Right lobe of liver (tissue), 6 donors: Measurements from ENCODE around the gene GRIN2A. TPM values are rescaled to one million over a fixed set of nuclear protein-coding genes. Genes with fewer than 3 reads are reported as not detected.

Source experiments
- ATAC-seq, 4 donors: fragments of 200-7000 bp; cut with Tn5 transposase; one replicate each; pipeline ENCODE4 v1.9.1; 2020; ENCODE audit warnings: mild to moderate bottlenecking in 4 of 4, moderate library complexity in 4 of 4
- DNase-seq, 3 donors: peaks; one replicate each; pipeline ENCODE4 v3.0.0-alpha.2; 2020
- H3K27ac ChIP-seq, 3 donors: fragments of 200-600 bp; one replicate each; pipeline ENCODE4 v1.8.0; 2022
- H3K27me3 ChIP-seq, 2 donors: fragments of 200-600 bp; one replicate each; pipeline ENCODE4 v1.8.0; 2022
- H3K36me3 ChIP-seq, 4 donors: fragments of 200-600 bp; sonication (generic) in 1 of 4; one replicate each; pipeline versions ENCODE4 v1.5.1 to v1.8.0; 2017 to 2022; ENCODE audit warnings: control low read depth in 1 of 4
- H3K4me1 ChIP-seq, 4 donors: fragments of 200-600 bp; sonication (generic) in 1 of 4; one replicate each; pipeline versions ENCODE4 v1.5.1 to v1.8.0; 2017 to 2022; ENCODE audit warnings: control low read depth in 1 of 4
- H3K4me3 ChIP-seq, 3 donors: fragments of 200-600 bp; one replicate each; pipeline ENCODE4 v1.8.0; 2022
- H3K9me3 ChIP-seq, 4 donors: fragments of 200-600 bp; sonication (generic) in 1 of 4; one replicate each; pipeline versions ENCODE4 v1.5.1 to v1.8.0; 2017 to 2022; ENCODE audit warnings: control low read depth in 1 of 4
- CTCF ChIP-seq, 4 donors: fragments of 200-600 bp in 3 of 4; fragments of 450-650 bp in 1 of 4; IDR thresholded peaks; one replicate each; pipeline versions ENCODE4 v1.5.1 to v1.8.0; 2016 to 2022; ENCODE audit warnings: antibody characterized with exemption in 4 of 4, mild to moderate bottlenecking in 2 of 4
- POLR2A ChIP-seq: fragments of 450-650 bp; IDR thresholded peaks from one replicate; pipeline ENCODE4 v1.6.1; 2017; ENCODE audit warnings: antibody characterized with exemption, mild to moderate bottlenecking
- WGBS: methylation state at CpG from one replicate; pipeline ENCODE4 v1.1.6; 2018; ENCODE audit warnings: low coverage, low lambda C conversion rate; ENCODE audit not compliant: insufficient coverage; ENCODE audit errors: missing lambda C conversion rate; 5-methylcytosine and 5-hydroxymethylcytosine counted together
- intact Hi-C, 2 donors: fragments of 100-400 bp; cut with DNase I; formaldehyde crosslinking; loops; one replicate each; pipeline versions ENCODE4 v1.11.2 to v1.14.1; 2022
- total RNA-seq, 6 experiments: library from RNA; depleted of rRNA in 2 of 6; stranded (reverse); fragments of >200 nt in 2 of 6; fragmentation: NEBNext Ultra II Directional in 3 of 6; extraction: Animal tissue kit (Norgen Biotek cat#: 25700) in 3 of 6; gene quantifications; one replicate each; pipeline versions ENCODE4 v1.1.0 to v1.2.4, GENCODE V29; 2016 to 2023
- donor health status: DM: no; HTN: yes; CAD: no.
- donor health status: DM: no; HTN: no; CAD: no.
- donor health status: DM: no; HTN: no; CAD: no.
- donor health status: DM: no; HTN: yes; CAD: no.
- donor health status: DM: no; HTN: yes; CAD: no.

Gene GRIN2A
- total RNA-seq, 6 experiments from 2014 or later, result not detected

- DNase-seq (no peak), ATAC-seq (no peak)
- TF ChIP-seq CTCF (IDR thresholded peaks at IDR 0.05), result no peak
- TF ChIP-seq POLR2A, result no peak
- H3K4me3 ChIP-seq, result no peak overlapping the region
- H3K27me3 ChIP-seq, result no peaks in the 10 kb centered on the region
- WGBS, result 61% methylated on average over 4 of the region's 4 CpGs
- H3K27ac ChIP-seq, result no peak overlapping the region
- intact Hi-C loops, result no loop called here
- no peaks in the 10 kb centered on the region for H3K9me3 ChIP-seq
- no peaks in the 10 kb centered on the region for H3K4me1 ChIP-seq
- H3K36me3 ChIP-seq, result no peaks in the 10 kb centered on the region
Measured at GRCh38 chr16:9911231-9911630, 271.0 kb downstream of the GRIN2A start.

- H3K27ac ChIP-seq, result no peak overlapping the region
- no peak for DNase-seq
- 76% methylated on average over 2 of the region's 2 CpGs for WGBS
- intact Hi-C loops, result no loop called here
- H3K9me3 ChIP-seq, result no peaks in the 10 kb centered on the region
- no peak for ATAC-seq
- TF ChIP-seq CTCF (IDR thresholded peaks at IDR 0.05) (no peak), POLR2A (no peak)
- no peaks in the 10 kb centered on the region for H3K4me1 ChIP-seq
- no peaks in the 10 kb centered on the region for H3K27me3 ChIP-seq
- H3K36me3 ChIP-seq, result no peaks in the 10 kb centered on the region
- H3K4me3 ChIP-seq, result no peak overlapping the region
Measured at GRCh38 chr16:9909072-9909825, 273.0 kb downstream of the GRIN2A start.

- Histone ChIP-seq H3K9me3 (no peaks in the 10 kb centered on the region), H3K27ac (no peak overlapping the region), H3K27me3 (no peaks in the 10 kb centered on the region), H3K4me3 (no peak overlapping the region), H3K4me1 (no peaks in the 10 kb centered on the region), H3K36me3 (no peaks in the 10 kb centered on the region)
- WGBS, result 23% methylated on average over 5 of the region's 5 CpGs
- TF ChIP-seq POLR2A (no peak), CTCF (IDR thresholded peaks at IDR 0.05) (no peak)
- DNase-seq (no peak), ATAC-seq (no peak)
- intact Hi-C loops, result no loop called here
Measured at GRCh38 chr16:9908613-9909012, 273.6 kb downstream of the GRIN2A start.

- no peak for TF ChIP-seq POLR2A
- no peak for TF ChIP-seq CTCF (IDR thresholded peaks at IDR 0.05)
- H3K9me3 ChIP-seq, result no peaks in the 10 kb centered on the region
- no peak overlapping the region for H3K4me3 ChIP-seq
- no peaks in the 10 kb centered on the region for H3K4me1 ChIP-seq
- no peaks in the 10 kb centered on the region for H3K36me3 ChIP-seq
- intact Hi-C loops, result no loop called here
- DNase-seq (no peak), ATAC-seq (no peak)
- WGBS, result 68% methylated on average over 5 of the region's 8 CpGs
- no peaks in the 10 kb centered on the region for H3K27me3 ChIP-seq
- H3K27ac ChIP-seq, result no peak overlapping the region
Measured at GRCh38 chr16:9907752-9908151, 274.5 kb downstream of the GRIN2A start.
